K562 (cell line): ENCODE results near the gene SGTB. TPM values are rescaled to one million over a fixed set of nuclear protein-coding genes. Genes with fewer than 3 reads are reported as not detected.

ENCODE experiments used
- DEAF1 ChIP-seq: fragments of 450-650 bp; formaldehyde crosslinking; IDR thresholded peaks from 2 replicates; pipeline ENCODE4 v1.4.0; 2020; ENCODE audit warnings: mild to moderate bottlenecking, moderate library complexity
- HOMEZ ChIP-seq: fragments of 250-450 bp; sonication (Bioruptor Pico); IDR thresholded peaks from 2 replicates; pipeline ENCODE4 v1.4.0; 2020; ENCODE audit warnings: mild to moderate bottlenecking, moderate library complexity
- TFE3 ChIP-seq: fragments of 450-650 bp; formaldehyde crosslinking; IDR thresholded peaks from 2 replicates; pipeline ENCODE4 v1.4.0; 2020; ENCODE audit warnings: mild to moderate bottlenecking, mixed read lengths
- polyA plus RNA-seq, 8 experiments: library from polyadenylated mRNA; depleted of rRNA in 4 of 8; stranded (reverse) in 5 of 8; unstranded in 3 of 8; fragments of >200 nt; fragmentation: Nextera tagmentation in 2 of 8; fragmentation: Illumina TruSeq in 1 of 8; extraction: Ambion mirVana in 2 of 8; extraction: Trizol in 1 of 8; gene quantifications; 2 replicates each; pipeline versions ENCODE4 v1.2.1 to v1.2.3, GENCODE V29; 2011 to 2014; ENCODE audit warnings: inconsistent platforms in 1 of 8, missing spikeins in 1 of 8
- total RNA-seq, 7 experiments: library from RNA; depleted of rRNA in 6 of 7; stranded (reverse); fragments of >200 nt in 6 of 7; fragmentation: Illumina TruSeq in 2 of 7; extraction: Trizol in 2 of 7; gene quantifications; 2 replicates each; pipeline versions ENCODE4 v1.2.1 to v1.2.3, GENCODE V29; 2011 to 2021; ENCODE audit warnings: low replicate concordance in 1 of 7

The SGTB gene
- total and polyA plus RNA-seq, 9 of the 15 experiments (the other 6 are each of a cell fraction or from before 2014, with no cell fraction given) = 1.3 to 8.4 (median 4.8) TPM

- TF ChIP-seq HOMEZ (CRISPR knock-in tag) (no peak), TFE3 (CRISPR knock-in tag) (no peak), DEAF1 (CRISPR knock-in tag) (no peak)
Observed at GRCh38 chr5:65749221-65749844, 27.4 kb upstream of the SGTB start (continued).
